ENCODE data around the gene ISY1.
"Not testable (repeated sequence)": the region's sequence is repeated elsewhere in the genome, so short reads cannot be mapped to it uniquely, and the experiment has no call there.

The ISY1 gene

GRCh38 chr3:129162729-129163579 is 2.1 kb upstream of the ISY1 start:
- Histone ChIP-seq H3K9ac (ENCODE audit: low read length) (peak overlapping the region; percentile 93; the same call in 1 of the 2 replicates), H3K4me2 (ENCODE audit: low read length) (peak overlapping the region; percentile 97), H3K9me3 (ENCODE audit: low read length) (no peaks in the 10 kb centered on the region), H3K79me2 (ENCODE audit: insufficient read depth, low read length) (peaks cover 19% of the 10 kb centered on the region), H3K27me3 (ENCODE audit: insufficient read depth, low read length) (no peaks in the 10 kb centered on the region), H4K20me1 (ENCODE audit: insufficient read depth, low read length) (no peaks in the 10 kb centered on the region), H2AFZ (ENCODE audit: low read length) (no peak overlapping the region), H3K27ac (ENCODE audit: low read depth, low read length, poor library complexity, severe bottlenecking) (peak overlapping the region; percentile 99), H3K9me2 (ENCODE audit: low read depth, low read length) (no peaks in the 10 kb centered on the region), H3K4me1 (ENCODE audit: insufficient read depth, low read length, severe bottlenecking) (peaks cover 31% of the 10 kb centered on the region), H3F3A (ENCODE audit: insufficient read depth, low read length) (peaks cover 20% of the 10 kb centered on the region), H3K36me3 (ENCODE audit: insufficient read depth, low read length) (peaks cover 41% of the 10 kb centered on the region), H3K4me3 (ENCODE audit: low read depth, low read length, poor library complexity, severe bottlenecking) (peak overlapping the region; percentile 89)
- TF ChIP-seq CTCF (IDR thresholded peaks at IDR 0.05; ENCODE audit: low read length) (peak; percentile 38), EZH2 (IDR thresholded peaks at IDR 0.05; ENCODE audit: borderline replicate concordance, low read length) (no peak)

GRCh38 chr3:129161860-129162271 is 1.0 kb upstream of the ISY1 start:
- H3K27me3 ChIP-seq (ENCODE audit: insufficient read depth, low read length), result no peaks in the 10 kb centered on the region
- peaks cover 31% of the 10 kb centered on the region for H3K4me1 ChIP-seq (ENCODE audit: insufficient read depth, low read length, severe bottlenecking)
- peak overlapping the region; percentile 99 for H3K27ac ChIP-seq (ENCODE audit: low read depth, low read length, poor library complexity, severe bottlenecking)
- H2AFZ ChIP-seq (ENCODE audit: low read length), result no peak overlapping the region
- peaks cover 19% of the 10 kb centered on the region for H3K79me2 ChIP-seq (ENCODE audit: insufficient read depth, low read length)
- peaks cover 41% of the 10 kb centered on the region for H3K36me3 ChIP-seq (ENCODE audit: insufficient read depth, low read length)
- H3K4me2 ChIP-seq (ENCODE audit: low read length), result peak overlapping the region; percentile 97
- peak overlapping the region; percentile 93 for H3K9ac ChIP-seq (ENCODE audit: low read length)
- H3K4me3 ChIP-seq (ENCODE audit: low read depth, low read length, poor library complexity, severe bottlenecking), result peak overlapping the region; percentile 89
- H3F3A ChIP-seq (ENCODE audit: insufficient read depth, low read length), result peaks cover 20% of the 10 kb centered on the region
- H3K9me3 ChIP-seq (ENCODE audit: low read length), result no peaks in the 10 kb centered on the region
- H4K20me1 ChIP-seq (ENCODE audit: insufficient read depth, low read length), result no peaks in the 10 kb centered on the region
- TF ChIP-seq EZH2 (IDR thresholded peaks at IDR 0.05; ENCODE audit: borderline replicate concordance, low read length), result no peak
- TF ChIP-seq CTCF (IDR thresholded peaks at IDR 0.05; ENCODE audit: low read length), result no peak; the same call in 1 of the 2 replicates
- H3K9me2 ChIP-seq (ENCODE audit: low read depth, low read length), result no peaks in the 10 kb centered on the region

- Histone ChIP-seq H3K36me3 (ENCODE audit: insufficient read depth, low read length) (peaks cover 64% of the 10 kb centered on the region), H3K4me1 (ENCODE audit: insufficient read depth, low read length, severe bottlenecking) (no peaks in the 10 kb centered on the region), H3K4me3 (ENCODE audit: low read depth, low read length, poor library complexity, severe bottlenecking) (no peak overlapping the region), H3F3A (ENCODE audit: insufficient read depth, low read length) (no peaks in the 10 kb centered on the region), H3K79me2 (ENCODE audit: insufficient read depth, low read length) (no peaks in the 10 kb centered on the region), H4K20me1 (ENCODE audit: insufficient read depth, low read length) (no peaks in the 10 kb centered on the region), H3K9me3 (ENCODE audit: low read length) (no peaks in the 10 kb centered on the region), H3K4me2 (ENCODE audit: low read length) (no peak overlapping the region), H2AFZ (ENCODE audit: low read length) (no peak overlapping the region), H3K9me2 (ENCODE audit: low read depth, low read length) (no peaks in the 10 kb centered on the region), H3K27ac (ENCODE audit: low read depth, low read length, poor library complexity, severe bottlenecking) (no peak overlapping the region), H3K9ac (ENCODE audit: low read length) (no peak overlapping the region), H3K27me3 (ENCODE audit: insufficient read depth, low read length) (no peaks in the 10 kb centered on the region)
- TF ChIP-seq CTCF (IDR thresholded peaks at IDR 0.05; ENCODE audit: low read length) (no peak), EZH2 (IDR thresholded peaks at IDR 0.05; ENCODE audit: borderline replicate concordance, low read length) (no peak)
Measured at GRCh38 chr3:129144786-129145185, 16.1 kb downstream of the ISY1 start.

- H3K9me2 ChIP-seq (ENCODE audit: low read depth, low read length); H3K27ac ChIP-seq (ENCODE audit: low read depth, low read length, poor library complexity, severe bottlenecking); H3K79me2 ChIP-seq (ENCODE audit: insufficient read depth, low read length); H3K4me2 ChIP-seq (ENCODE audit: low read length); H3K9ac ChIP-seq (ENCODE audit: low read length); H3K4me1 ChIP-seq (ENCODE audit: insufficient read depth, low read length, severe bottlenecking); H3K4me3 ChIP-seq (ENCODE audit: low read depth, low read length, poor library complexity, severe bottlenecking); H3F3A ChIP-seq (ENCODE audit: insufficient read depth, low read length); H4K20me1 ChIP-seq (ENCODE audit: insufficient read depth, low read length); H3K9me3 ChIP-seq (ENCODE audit: low read length); H2AFZ ChIP-seq (ENCODE audit: low read length); H3K27me3 ChIP-seq (ENCODE audit: insufficient read depth, low read length): not testable (repeated sequence)
- H3K36me3 ChIP-seq (ENCODE audit: insufficient read depth, low read length), result peaks cover 78% of the 10 kb centered on the region
Measured at GRCh38 chr3:129141011-129141410, 19.9 kb downstream of the ISY1 start.
